Stimulated activated naive B cell treated with anti-CD40 and anti-IgM and Interleukin-4, amounts not matched to agents 10 μg/mL and 1 μg/mL and 100 μg/mL, for 72 hours (primary cell): Measurements from ENCODE around the gene EIF5A.

Experiments
- ATAC-seq, 2 donors: fragments of 150-1000 bp; cut with Tn5 transposase; replicated peaks; 2 replicates each; pipeline ENCODE4 v1.10.0; 2021; ENCODE audit warnings: moderate library complexity in 1 of 2
- DNase-seq: peaks from one replicate; pipeline ENCODE4 v3.0.0; 2021
- H3K27ac Mint-ChIP-seq: one replicate; pipeline ENCODE4 v1.8.0; 2022; ENCODE audit warnings: mild to moderate bottlenecking, mixed read lengths
- H3K27me3 Mint-ChIP-seq, 2 donors: one replicate each; pipeline ENCODE4 v1.8.0; 2022; ENCODE audit warnings: mixed read lengths in 2 of 2
- H3K36me3 Mint-ChIP-seq, 2 donors: one replicate each; pipeline ENCODE4 v1.8.0; 2022; ENCODE audit warnings: mixed read lengths in 2 of 2, mild to moderate bottlenecking in 1 of 2
- H3K4me1 Mint-ChIP-seq, 2 donors: one replicate each; pipeline ENCODE4 v1.8.0; 2022; ENCODE audit warnings: mixed read lengths in 2 of 2, mild to moderate bottlenecking in 1 of 2
- H3K4me3 Mint-ChIP-seq, 2 donors: one replicate each; pipeline ENCODE4 v1.8.0; 2022; ENCODE audit warnings: mild to moderate bottlenecking in 2 of 2, mixed read lengths in 2 of 2, moderate library complexity in 1 of 2
- H3K9me3 Mint-ChIP-seq, 2 donors: one replicate each; pipeline ENCODE4 v1.8.0; 2022; ENCODE audit warnings: mixed read lengths in 2 of 2, mild to moderate bottlenecking in 1 of 2

Gene EIF5A

GRCh38 chr17:7356756-7357155 is 49.3 kb downstream of the EIF5A start:
- Mint-ChIP-seq H3K4me3 (peak overlapping the region in 1 of 2 donors; percentile 14), H3K4me1 (peaks cover 25 to 36% of the 10 kb centered on the region in 2 donors)

DNA sequence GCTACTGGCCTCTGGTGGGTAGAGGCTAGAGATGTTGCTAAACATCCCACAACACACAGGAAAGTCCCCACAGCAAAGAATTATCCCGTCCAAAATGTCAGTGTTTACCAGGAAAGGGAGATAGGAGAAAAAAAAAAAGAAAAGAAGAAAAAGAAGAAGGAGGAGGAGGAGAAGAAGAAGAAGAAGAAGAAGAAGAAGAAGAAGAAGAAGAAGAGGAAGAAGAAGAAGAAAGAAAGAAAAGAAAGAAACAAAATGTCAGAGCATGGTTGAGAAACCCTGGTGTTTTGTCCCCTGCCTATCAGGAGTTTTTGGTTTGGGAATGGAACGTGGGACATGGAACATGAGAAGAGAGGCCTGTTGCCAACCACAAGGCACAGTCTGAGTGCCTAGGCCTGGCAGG is 50.0 kb downstream of the EIF5A start:
- H3K4me1 Mint-ChIP-seq, result peaks cover 24 to 33% of the 10 kb centered on the region in 2 donors
- no peak overlapping the region for H3K27ac Mint-ChIP-seq
- no peak overlapping the region for H3K4me3 Mint-ChIP-seq

More at GRCh38 chr17:7356756-7357155, 49.3 kb downstream of the EIF5A start:
- Mint-ChIP-seq H3K27me3 (peaks cover 3 to 6% of the 10 kb centered on the region in 2 donors), H3K9me3 (no peaks in the 10 kb centered on the region), H3K27ac (no peak overlapping the region), H3K36me3 (peaks cover 2 to 6% of the 10 kb centered on the region in 2 donors)
- ATAC-seq, result no peak
- DNase-seq, result no peak

DNA sequence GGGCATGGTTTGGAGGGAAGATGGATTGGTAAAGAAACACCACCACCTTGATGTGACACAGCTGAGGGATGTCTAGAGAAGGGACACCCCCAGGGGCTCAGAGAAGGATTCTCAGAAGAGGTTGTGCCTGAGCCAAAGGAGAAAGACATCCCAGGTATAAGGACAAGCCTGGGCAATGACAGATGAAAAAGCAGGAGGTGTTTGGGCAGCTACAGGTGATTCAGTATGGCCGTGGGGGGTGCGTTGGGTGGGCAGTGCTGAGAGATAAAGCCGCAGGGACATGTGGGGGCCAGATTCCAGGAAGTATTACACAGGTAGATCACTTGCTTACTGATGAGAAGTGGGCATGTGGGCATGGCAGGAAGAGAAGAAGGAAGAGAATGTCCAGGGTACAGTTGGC is 54.5 kb downstream of the EIF5A start:
- no peaks in the 10 kb centered on the region for H3K4me1 Mint-ChIP-seq
- H3K27me3 Mint-ChIP-seq, result peaks cover 7 to 10% of the 10 kb centered on the region in 2 donors
- DNase-seq, result no peak
- H3K36me3 Mint-ChIP-seq, result no peaks in the 10 kb centered on the region
- no peak for ATAC-seq
- no peak overlapping the region for H3K27ac Mint-ChIP-seq
- H3K4me3 Mint-ChIP-seq, result no peak overlapping the region
- H3K9me3 Mint-ChIP-seq, result no peaks in the 10 kb centered on the region

More for the DNA sequence above, 50.0 kb downstream of the EIF5A start:
- no peak for ATAC-seq
- H3K9me3 Mint-ChIP-seq, result no peaks in the 10 kb centered on the region
- no peak for DNase-seq
- H3K36me3 Mint-ChIP-seq, result peaks cover 2 to 5% of the 10 kb centered on the region in 2 donors
- H3K27me3 Mint-ChIP-seq, result peaks cover 7 to 10% of the 10 kb centered on the region in 2 donors
